ENCODE results near the gene CILP2. TPM values are rescaled to one million over a fixed set of nuclear protein-coding genes. Genes with fewer than 3 reads are reported as not detected.

CILP2 gene
- total RNA-seq, 1 donor from 2014 or later = 2.4 TPM

GRCh38 chr19:19525611-19526380, 12.3 kb upstream of the CILP2 start:
- TF ChIP-seq, protein P1, sequence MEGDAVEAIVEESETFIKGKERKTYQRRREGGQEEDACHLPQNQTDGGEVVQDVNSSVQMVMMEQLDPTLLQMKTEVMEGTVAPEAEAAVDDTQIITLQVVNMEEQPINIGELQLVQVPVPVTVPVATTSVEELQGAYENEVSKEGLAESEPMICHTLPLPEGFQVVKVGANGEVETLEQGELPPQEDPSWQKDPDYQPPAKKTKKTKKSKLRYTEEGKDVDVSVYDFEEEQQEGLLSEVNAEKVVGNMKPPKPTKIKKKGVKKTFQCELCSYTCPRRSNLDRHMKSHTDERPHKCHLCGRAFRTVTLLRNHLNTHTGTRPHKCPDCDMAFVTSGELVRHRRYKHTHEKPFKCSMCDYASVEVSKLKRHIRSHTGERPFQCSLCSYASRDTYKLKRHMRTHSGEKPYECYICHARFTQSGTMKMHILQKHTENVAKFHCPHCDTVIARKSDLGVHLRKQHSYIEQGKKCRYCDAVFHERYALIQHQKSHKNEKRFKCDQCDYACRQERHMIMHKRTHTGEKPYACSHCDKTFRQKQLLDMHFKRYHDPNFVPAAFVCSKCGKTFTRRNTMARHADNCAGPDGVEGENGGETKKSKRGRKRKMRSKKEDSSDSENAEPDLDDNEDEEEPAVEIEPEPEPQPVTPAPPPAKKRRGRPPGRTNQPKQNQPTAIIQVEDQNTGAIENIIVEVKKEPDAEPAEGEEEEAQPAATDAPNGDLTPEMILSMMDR (IDR thresholded peaks at IDR 0.05; ENCODE audit: unreplicated experiment) = no peak
- H3K36me3 Mint-ChIP-seq (ENCODE audit: insufficient read depth) = peaks cover 6% of the 10 kb centered on the region
- no peak overlapping the region for H3K4me3 Mint-ChIP-seq (ENCODE audit: low read depth)
- DNase-seq (ENCODE audit: low spot score, unreplicated experiment) = no peak
- no peaks in the 10 kb centered on the region for H3K9me3 Mint-ChIP-seq (ENCODE audit: low read depth)
- no peak overlapping the region for H3K27ac Mint-ChIP-seq
- H3K27me3 Mint-ChIP-seq = no peaks in the 10 kb centered on the region
- H3K4me1 Mint-ChIP-seq (ENCODE audit: low read depth) = no peaks in the 10 kb centered on the region

- H3K27me3 Mint-ChIP-seq = no peaks in the 10 kb centered on the region
- peaks cover 2% of the 10 kb centered on the region for H3K36me3 Mint-ChIP-seq (ENCODE audit: insufficient read depth)
- no peaks in the 10 kb centered on the region for H3K4me1 Mint-ChIP-seq (ENCODE audit: low read depth)
- H3K4me3 Mint-ChIP-seq (ENCODE audit: low read depth) = no peak overlapping the region
- H3K9me3 Mint-ChIP-seq (ENCODE audit: low read depth) = no peaks in the 10 kb centered on the region
- H3K27ac Mint-ChIP-seq = no peak overlapping the region
- TF ChIP-seq, protein P1 (IDR thresholded peaks at IDR 0.05; ENCODE audit: unreplicated experiment) = no peak
- DNase-seq (ENCODE audit: low spot score, unreplicated experiment) = no peak
Measured at GRCh38 chr19:19526581-19527370, 11.3 kb upstream of the CILP2 start.

- no peaks in the 10 kb centered on the region for H3K27me3 Mint-ChIP-seq
- H3K36me3 Mint-ChIP-seq (ENCODE audit: insufficient read depth) = peaks cover 5% of the 10 kb centered on the region
- no peak for DNase-seq (ENCODE audit: low spot score, unreplicated experiment)
- H3K4me1 Mint-ChIP-seq (ENCODE audit: low read depth) = no peaks in the 10 kb centered on the region
- H3K4me3 Mint-ChIP-seq (ENCODE audit: low read depth) = no peak overlapping the region
- TF ChIP-seq, protein P1 (IDR thresholded peaks at IDR 0.05; ENCODE audit: unreplicated experiment) = no peak
- H3K27ac Mint-ChIP-seq = no peak overlapping the region
- no peaks in the 10 kb centered on the region for H3K9me3 Mint-ChIP-seq (ENCODE audit: low read depth)
Measured at GRCh38 chr19:19527371-19527656, 10.8 kb upstream of the CILP2 start.

GRCh38 chr19:19527674-19528625, 10.1 kb upstream of the CILP2 start:
- no peaks in the 10 kb centered on the region for H3K9me3 Mint-ChIP-seq (ENCODE audit: low read depth)
- peaks cover 3% of the 10 kb centered on the region for H3K36me3 Mint-ChIP-seq (ENCODE audit: insufficient read depth)
- TF ChIP-seq, protein P1 (IDR thresholded peaks at IDR 0.05; ENCODE audit: unreplicated experiment) = no peak
- no peak for DNase-seq (ENCODE audit: low spot score, unreplicated experiment)
- no peaks in the 10 kb centered on the region for H3K27me3 Mint-ChIP-seq
- H3K4me3 Mint-ChIP-seq (ENCODE audit: low read depth) = no peak overlapping the region
- H3K27ac Mint-ChIP-seq = no peak overlapping the region
- H3K4me1 Mint-ChIP-seq (ENCODE audit: low read depth) = no peaks in the 10 kb centered on the region
